ENCODE data around the gene HINFP. TPM values are rescaled to one million over a fixed set of nuclear protein-coding genes. Genes with fewer than 3 reads are reported as not detected.

The HINFP gene
- total RNA-seq, 1 experiment from 2014 or later: 38.1 TPM

DNA sequence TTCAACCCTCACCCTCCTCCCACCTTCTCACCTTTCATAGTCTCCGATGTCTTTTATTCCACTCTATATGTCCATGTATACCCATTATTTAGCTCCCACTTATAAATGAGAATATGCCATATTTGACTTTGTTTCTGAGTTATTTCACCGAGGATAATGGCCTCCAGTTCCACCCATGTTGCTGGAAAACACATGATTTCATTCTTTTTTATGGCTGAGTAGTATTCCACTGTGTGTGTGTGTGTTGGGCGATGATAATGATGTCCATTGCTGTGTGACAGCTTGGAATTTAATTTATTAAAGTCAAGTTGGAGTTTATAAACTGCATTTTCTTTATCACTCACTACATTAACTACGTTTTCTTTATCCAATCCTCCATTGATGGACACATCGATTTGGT is 3.2 kb upstream of the HINFP start (continued):
- TF ChIP-seq, protein P1, sequence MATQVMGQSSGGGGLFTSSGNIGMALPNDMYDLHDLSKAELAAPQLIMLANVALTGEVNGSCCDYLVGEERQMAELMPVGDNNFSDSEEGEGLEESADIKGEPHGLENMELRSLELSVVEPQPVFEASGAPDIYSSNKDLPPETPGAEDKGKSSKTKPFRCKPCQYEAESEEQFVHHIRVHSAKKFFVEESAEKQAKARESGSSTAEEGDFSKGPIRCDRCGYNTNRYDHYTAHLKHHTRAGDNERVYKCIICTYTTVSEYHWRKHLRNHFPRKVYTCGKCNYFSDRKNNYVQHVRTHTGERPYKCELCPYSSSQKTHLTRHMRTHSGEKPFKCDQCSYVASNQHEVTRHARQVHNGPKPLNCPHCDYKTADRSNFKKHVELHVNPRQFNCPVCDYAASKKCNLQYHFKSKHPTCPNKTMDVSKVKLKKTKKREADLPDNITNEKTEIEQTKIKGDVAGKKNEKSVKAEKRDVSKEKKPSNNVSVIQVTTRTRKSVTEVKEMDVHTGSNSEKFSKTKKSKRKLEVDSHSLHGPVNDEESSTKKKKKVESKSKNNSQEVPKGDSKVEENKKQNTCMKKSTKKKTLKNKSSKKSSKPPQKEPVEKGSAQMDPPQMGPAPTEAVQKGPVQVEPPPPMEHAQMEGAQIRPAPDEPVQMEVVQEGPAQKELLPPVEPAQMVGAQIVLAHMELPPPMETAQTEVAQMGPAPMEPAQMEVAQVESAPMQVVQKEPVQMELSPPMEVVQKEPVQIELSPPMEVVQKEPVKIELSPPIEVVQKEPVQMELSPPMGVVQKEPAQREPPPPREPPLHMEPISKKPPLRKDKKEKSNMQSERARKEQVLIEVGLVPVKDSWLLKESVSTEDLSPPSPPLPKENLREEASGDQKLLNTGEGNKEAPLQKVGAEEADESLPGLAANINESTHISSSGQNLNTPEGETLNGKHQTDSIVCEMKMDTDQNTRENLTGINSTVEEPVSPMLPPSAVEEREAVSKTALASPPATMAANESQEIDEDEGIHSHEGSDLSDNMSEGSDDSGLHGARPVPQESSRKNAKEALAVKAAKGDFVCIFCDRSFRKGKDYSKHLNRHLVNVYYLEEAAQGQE (IDR thresholded peaks at IDR 0.05; ENCODE audit: low read depth): no peak
- TF ChIP-seq EZH2phosphoT487 (IDR thresholded peaks at IDR 0.05; ENCODE audit: borderline replicate concordance): no peak

GRCh38 chr11:119118946-119119345 is 2.4 kb upstream of the HINFP start:
- no peaks in the 10 kb centered on the region for H3K27me3 ChIP-seq (ENCODE audit: insufficient read depth, low read length)
- H3K79me2 ChIP-seq (ENCODE audit: insufficient read depth, low read length): peaks cover 24% of the 10 kb centered on the region
- no peak overlapping the region for H2AFZ ChIP-seq (ENCODE audit: low read depth, low read length, poor library complexity, severe bottlenecking)
- RAD21 ChIA-PET (ENCODE audit: low non-redundant PET in 1 of 2, low total read pairs in 2 of 2, uncharacterized antibody in 2 of 2, unreplicated experiment in 2 of 2): no interaction called here
- CTCF ChIA-PET: no interaction called here
- H4K20me1 ChIP-seq (ENCODE audit: insufficient read depth): no peaks in the 10 kb centered on the region
- peaks cover 9 to 18% of the 10 kb centered on the region in 2 experiments for H3K4me1 ChIP-seq (ENCODE audit: control insufficient read depth in 1 of 2, insufficient read depth in 2 of 2, low read length in 2 of 2)
- H3K4me3 ChIP-seq (replicated peaks in 1 of 2; ENCODE audit: low read depth in 1 of 2, low read length in 2 of 2): no peak overlapping the region
- TF ChIP-seq CBX3 (IDR thresholded peaks at IDR 0.05; ENCODE audit: low read depth): no peak
- TF ChIP-seq POLR2A (IDR thresholded peaks at IDR 0.05; ENCODE audit: borderline replicate concordance, extremely low read depth, insufficient read depth, insufficient read length): no peak
- TF ChIP-seq POLR2AphosphoS5 (IDR thresholded peaks at IDR 0.05; ENCODE audit: low read depth, low read length): no peak
- no peak for TF ChIP-seq JUND (IDR thresholded peaks at IDR 0.05)
- TF ChIP-seq EZH2 (IDR thresholded peaks at IDR 0.05): no peak
- H3K9ac ChIP-seq (ENCODE audit: low read length): no peak overlapping the region
- no peak overlapping the region for H3K4me2 ChIP-seq (ENCODE audit: low read length)
- H3K27ac ChIP-seq (ENCODE audit: low read depth, low read length): no peak overlapping the region
- no TSS peak for BruUV-seq (replicated peaks)
- intact Hi-C loops (cut with micrococcal nuclease): no loop called here
- DNase-seq (ENCODE audit: low read depth, low spot score): no peak
- POLR2A ChIA-PET: interaction anchor here (1.1 kb wide), 1 partner anchor 23 kb away, joined by 3 read pairs; no protein-coding TSS in a partner anchor
- ATAC-seq: no peak
- no peaks in the 10 kb centered on the region for H3K9me2 ChIP-seq (ENCODE audit: insufficient read depth)
- peaks cover 9 to 11% of the 10 kb centered on the region in 2 experiments; a peak in 2 of 4 replicates for H3K36me3 ChIP-seq (ENCODE audit: control insufficient read depth in 1 of 2, insufficient read depth in 2 of 2, low read length in 2 of 2)
- H3K9me3 ChIP-seq (ENCODE audit: control insufficient read depth in 1 of 2, insufficient read depth in 1 of 2, low read depth in 1 of 2, low read length in 2 of 2): no peaks in the 10 kb centered on the region

All from HCT116 (cell line).